ENCODE measurements around the gene ATAT1.
"Not testable (repeated sequence)": the region's sequence is repeated elsewhere in the genome, so short reads cannot be mapped to it uniquely, and the experiment has no call there.

ATAT1 gene

GRCh38 chr6:30626484-30627366, at the start of gene ATAT1:
Gene ATAT1, plus strand, starts transcription at chr6:30626874.
- in situ Hi-C loops (cut with HindIII; ENCODE audit: low sequenced_read_pairs): no loop called here

DNA sequence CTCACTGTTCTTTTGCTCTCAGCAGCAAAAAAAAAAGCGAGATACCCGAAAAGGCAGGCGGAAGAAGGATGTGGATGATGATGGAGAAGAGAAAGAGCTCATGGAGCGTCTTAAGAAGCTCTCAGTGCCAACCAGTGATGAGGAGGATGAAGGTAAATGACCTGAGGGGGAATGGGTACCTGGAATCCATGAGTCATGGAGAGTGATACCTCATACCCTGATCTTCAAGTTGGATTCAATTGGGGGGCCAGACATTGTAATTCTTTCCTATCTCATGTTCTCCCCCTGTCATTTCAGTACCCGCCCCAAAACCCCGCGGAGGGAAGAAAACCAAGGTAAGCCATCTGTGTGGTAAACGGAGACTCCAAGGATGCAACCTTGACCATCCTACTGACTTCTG, 48.6 kb upstream of the ATAT1 start:
- in situ Hi-C loops (cut with HindIII; ENCODE audit: low sequenced_read_pairs): no loop called here

- in situ Hi-C loops (cut with HindIII; ENCODE audit: low sequenced_read_pairs): no loop called here
Measured at GRCh38 chr6:30583921-30584320, 42.8 kb upstream of the ATAT1 start.

DNA sequence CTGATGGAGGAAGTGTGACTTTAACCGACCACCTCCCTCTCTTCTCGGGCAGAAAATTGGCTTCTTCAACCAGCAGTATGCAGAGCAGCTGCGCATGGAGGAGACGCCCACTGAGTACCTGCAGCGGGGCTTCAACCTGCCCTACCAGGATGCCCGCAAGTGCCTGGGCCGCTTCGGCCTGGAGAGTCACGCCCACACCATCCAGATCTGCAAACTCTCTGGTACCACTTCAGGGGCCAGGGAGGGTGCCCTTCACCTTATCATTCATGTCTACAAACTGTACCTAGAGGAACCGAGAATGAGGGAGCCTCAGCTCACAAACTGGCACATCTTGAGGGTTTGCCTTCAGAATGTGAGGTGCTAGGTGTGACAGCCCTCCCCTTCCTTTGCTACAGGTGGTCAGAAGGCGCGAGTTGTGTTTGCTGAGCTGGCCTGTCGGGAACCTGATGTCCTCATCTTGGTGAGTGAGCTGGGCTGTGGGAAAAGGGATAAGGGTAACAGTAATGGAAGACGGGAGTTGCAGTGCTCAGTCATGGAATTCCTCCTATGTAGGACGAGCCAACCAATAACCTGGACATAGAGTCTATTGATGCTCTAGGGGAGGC, 36.8 kb upstream of the ATAT1 start:
- in situ Hi-C loops (cut with HindIII; ENCODE audit: low sequenced_read_pairs): no loop called here

GRCh38 chr6:30590509-30590908, 36.2 kb upstream of the ATAT1 start:
- in situ Hi-C loops (cut with HindIII; ENCODE audit: low sequenced_read_pairs): no loop called here

- in situ Hi-C loops (cut with HindIII; ENCODE audit: low sequenced_read_pairs): no loop called here
Measured at GRCh38 chr6:30591008-30591407, 35.7 kb upstream of the ATAT1 start.

DNA sequence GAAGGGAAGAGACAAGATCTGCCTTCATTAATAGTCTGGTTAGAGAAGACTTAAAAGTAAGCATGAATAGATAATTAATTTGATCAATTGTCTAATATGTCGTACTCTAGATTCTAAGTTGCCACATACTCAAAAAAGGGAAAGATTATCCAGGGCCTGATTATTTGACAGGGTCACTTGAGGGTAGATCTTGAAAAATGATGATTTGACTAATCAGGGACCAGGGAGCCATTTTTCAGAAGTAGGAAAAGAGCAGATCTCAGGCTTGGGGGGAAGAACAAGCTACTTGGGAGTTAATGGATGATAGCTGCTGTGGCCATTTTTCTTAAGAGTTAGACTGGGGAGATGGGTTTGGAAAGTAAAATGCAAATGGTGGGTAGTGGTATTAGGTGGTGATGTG, 34.4 kb upstream of the ATAT1 start:
- in situ Hi-C loops (cut with HindIII; ENCODE audit: low sequenced_read_pairs): no loop called here

DNA sequence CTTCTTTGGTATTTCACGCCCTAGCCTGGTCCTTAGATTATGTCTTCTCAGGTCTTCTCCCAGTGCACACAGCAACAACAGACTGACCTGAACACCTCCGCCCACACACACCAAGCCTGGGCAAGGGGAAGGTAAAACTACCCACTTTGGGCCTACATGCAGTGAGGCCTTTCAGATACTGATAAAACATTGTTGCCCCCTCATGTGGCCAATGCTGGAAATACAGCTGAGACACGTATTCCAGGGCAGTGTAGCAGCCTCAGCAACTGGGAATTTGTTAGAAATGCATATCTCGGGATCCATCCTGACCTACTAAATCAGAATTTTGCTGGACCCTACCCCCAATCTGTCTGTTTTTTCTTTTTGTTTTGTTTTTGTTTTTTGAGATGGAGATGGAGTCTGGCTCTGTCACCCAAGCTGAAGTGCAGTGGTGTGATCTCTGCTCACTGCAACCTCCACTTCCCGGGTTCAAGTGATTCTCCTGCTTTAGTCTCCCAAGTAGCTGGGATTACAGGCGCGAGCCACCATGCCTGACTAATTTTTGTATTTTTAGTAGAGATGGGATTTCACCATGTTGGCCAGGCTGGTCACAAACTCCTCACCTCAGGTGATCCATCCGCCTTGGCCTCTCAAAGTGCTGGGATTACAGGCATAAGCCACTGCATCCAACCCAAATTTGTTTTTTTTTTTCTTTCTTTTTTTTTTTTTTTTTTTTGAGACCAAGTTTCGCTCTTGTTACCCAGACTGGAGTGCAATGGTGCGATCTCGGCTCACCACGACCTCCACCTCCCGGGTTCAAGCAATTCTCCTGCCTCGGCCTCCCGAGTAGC, 29.1 kb upstream of the ATAT1 start:
- in situ Hi-C loops (cut with HindIII; ENCODE audit: low sequenced_read_pairs): not testable (repeated sequence)

DNA sequence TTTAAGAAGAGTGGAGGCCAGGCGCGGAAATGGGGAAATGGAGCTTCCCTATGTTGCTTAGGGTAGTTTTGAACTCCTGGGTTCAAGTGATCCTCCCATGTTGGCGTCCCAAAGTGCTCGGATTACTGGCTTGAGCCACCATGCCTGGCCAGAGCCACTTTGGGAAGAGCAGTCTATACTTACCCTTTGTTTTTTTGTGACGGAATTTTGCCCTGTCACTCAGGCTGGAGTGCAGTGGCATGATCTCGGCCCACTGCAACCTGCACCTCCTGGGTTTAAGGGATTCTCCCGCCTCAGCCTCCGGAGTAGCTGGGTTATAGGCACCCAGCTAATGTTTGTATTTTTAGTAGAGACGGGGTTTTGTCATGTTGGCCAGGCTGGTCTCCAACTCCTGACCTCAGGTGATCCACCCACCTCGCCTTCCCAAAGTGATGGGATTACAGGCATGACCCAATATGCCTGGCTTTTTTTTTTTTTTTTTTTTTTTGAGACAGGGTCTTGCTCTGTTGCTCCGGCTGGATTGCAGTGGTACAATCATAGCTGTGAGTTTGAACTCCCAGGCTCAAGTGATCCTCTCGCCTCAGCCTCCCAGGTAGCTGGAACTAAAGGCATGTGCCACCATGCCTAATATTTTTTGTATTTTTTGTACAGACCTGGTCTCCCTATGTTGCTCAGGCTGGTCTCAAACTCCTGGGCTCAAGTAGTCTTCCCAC, 27.6 kb upstream of the ATAT1 start:
- in situ Hi-C loops (cut with HindIII; ENCODE audit: low sequenced_read_pairs): no loop called here

DNA sequence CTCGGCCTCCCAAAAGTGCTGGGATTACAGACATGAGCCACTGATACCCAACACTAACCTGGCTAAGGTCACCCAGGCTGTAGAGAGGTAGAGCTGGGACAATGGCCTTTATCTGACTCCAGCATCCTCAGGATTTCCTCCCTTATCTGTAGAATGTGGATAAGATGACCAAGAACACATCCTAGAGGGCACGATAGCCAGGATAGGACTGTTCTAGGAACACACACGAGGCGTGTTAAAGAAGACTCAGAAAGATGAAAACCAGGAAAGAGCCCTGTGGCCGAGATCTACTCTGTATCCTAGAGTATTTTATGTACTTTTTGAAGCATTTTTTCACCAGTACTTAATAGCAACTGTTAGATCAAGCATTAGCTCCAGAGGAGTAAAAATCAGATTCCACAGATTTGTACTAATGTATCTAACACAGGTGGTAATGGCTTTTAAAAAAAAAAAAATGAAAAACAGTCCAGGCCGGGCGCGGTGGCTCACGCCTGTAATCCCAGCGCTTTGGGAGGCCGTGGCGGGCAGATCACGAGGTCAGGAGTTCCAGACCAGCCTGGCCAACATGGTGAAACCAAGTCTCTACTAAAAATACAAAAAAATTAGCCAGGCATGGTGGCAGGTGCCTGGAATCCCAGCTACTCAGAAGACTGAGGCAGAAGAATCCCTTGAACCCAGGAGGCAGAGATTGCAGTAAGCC, 26.9 kb upstream of the ATAT1 start:
- in situ Hi-C loops (cut with HindIII; ENCODE audit: low sequenced_read_pairs): no loop called here

DNA sequence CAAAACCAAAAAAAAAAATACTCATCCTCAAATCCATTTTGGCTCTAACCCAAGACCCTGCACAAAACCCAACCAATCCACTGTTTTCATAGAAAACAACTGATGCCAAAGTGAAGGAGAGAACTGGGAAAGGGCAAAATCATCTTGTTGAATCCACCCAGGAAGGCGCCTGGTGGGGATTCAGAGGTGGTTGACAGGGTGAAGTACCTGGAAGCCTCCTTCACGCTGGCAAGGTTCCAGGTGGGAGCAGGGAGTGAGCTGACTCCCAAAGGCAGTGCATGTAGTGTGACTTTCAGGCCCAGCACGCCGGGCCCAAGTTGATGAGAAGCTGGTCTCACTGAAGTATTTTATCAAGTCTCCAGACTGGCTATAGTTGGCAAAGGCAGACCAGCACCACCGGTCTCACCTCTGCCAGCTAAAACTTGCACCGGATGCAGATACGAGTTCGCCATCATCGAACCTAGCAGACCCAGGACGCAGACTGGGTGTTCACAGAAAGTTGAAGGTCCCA, 26.2 kb upstream of the ATAT1 start:
- in situ Hi-C loops (cut with HindIII; ENCODE audit: low sequenced_read_pairs): no loop called here

GRCh38 chr6:30601436-30601814, 25.2 kb upstream of the ATAT1 start:
- in situ Hi-C loops (cut with HindIII; ENCODE audit: low sequenced_read_pairs): no loop called here

GRCh38 chr6:30601815-30602641, 24.6 kb upstream of the ATAT1 start:
- in situ Hi-C loops (cut with HindIII; ENCODE audit: low sequenced_read_pairs): no loop called here

- in situ Hi-C loops (cut with HindIII; ENCODE audit: low sequenced_read_pairs): no loop called here
Measured at GRCh38 chr6:30603961-30604360, 22.7 kb upstream of the ATAT1 start.

- in situ Hi-C loops (cut with HindIII; ENCODE audit: low sequenced_read_pairs): loop anchor here (5.0 kb wide), 3 partner anchors 48 to 107 kb away; partner anchors contain the start of gene MDC1
Measured at GRCh38 chr6:30610065-30610464, 16.6 kb upstream of the ATAT1 start.

- in situ Hi-C loops (cut with HindIII; ENCODE audit: low sequenced_read_pairs): loop anchor here (5.0 kb wide), 3 partner anchors 49 to 106 kb away; partner anchors contain the start of gene MDC1
Measured at GRCh38 chr6:30611150-30611855, 15.4 kb upstream of the ATAT1 start.

DNA sequence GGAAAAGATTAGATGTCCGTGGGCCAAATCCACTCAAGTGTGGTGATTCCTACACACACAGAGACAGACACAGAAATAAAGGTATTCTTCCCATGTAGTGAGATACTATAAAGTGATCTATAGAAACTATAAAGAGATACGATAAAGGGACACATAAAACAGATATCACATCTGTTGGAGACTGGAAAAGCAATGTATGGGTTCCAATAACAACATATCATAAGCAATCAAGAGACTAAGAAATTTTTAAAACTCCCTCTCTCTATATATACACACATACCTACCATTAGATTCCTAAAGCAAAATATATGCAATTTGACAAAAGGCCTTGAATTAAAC, 14.8 kb upstream of the ATAT1 start:
- in situ Hi-C loops (cut with HindIII; ENCODE audit: low sequenced_read_pairs): loop anchor here (5.0 kb wide), 3 partner anchors 50 to 105 kb away; partner anchors contain the start of gene MDC1

DNA sequence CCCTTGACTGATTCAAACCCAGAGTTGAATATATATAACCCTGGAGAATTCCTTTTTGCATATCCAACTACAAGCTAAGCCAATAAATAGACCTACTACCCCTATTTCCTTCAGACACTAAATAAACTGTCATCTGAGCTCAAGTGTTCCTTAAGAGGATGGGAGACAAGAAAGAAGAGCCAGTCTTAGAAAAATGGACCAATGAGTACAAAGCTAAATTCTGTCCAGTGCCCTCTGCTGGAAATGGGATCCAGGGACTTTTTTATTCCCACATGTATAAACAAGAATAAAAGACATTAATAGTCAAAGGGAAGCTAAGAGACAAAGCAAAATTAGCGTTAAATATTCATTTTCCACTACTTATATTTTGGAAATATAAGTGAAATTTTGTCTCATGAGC, 14.5 kb upstream of the ATAT1 start:
- in situ Hi-C loops (cut with HindIII; ENCODE audit: low sequenced_read_pairs): loop anchor here (5.0 kb wide), 3 partner anchors 50 to 105 kb away; partner anchors contain the start of gene MDC1
